Endothelial cell of umbilical vein (primary cell): ENCODE results near the gene FOXO1. TPM values are rescaled to one million over a fixed set of nuclear protein-coding genes. Genes with fewer than 3 reads are reported as not detected.
"Not testable (repeated sequence)": the region's sequence is repeated elsewhere in the genome, so short reads cannot be mapped to it uniquely, and the experiment has no call there.

ENCODE experiments used
- Bru-seq: library from RNA; stranded (reverse); fragments of 400-500 nt; gene quantifications from one replicate; lab custom pipeline; 2021; lab: Mats Ljungman, UMichigan
- BruChase-seq, 2 experiments: library from RNA; stranded (reverse); fragments of 400-500 nt; gene quantifications; one replicate each; lab custom pipeline; 2021; lab: Mats Ljungman, UMichigan
- BruUV-seq: library from RNA; stranded (reverse); fragments of 400-500 nt; replicated peaks from 2 replicates; lab custom pipeline; 2021; lab: Mats Ljungman, UMichigan
- CTCF ChIA-PET: fragments of 300-600, 350-600 bp; sonication (Branson Sonifier 250); formaldehyde crosslinking; loops from one replicate; lab custom pipeline; 2021; ENCODE audit warnings: antibody characterized with exemption, inconsistent platforms; lab: Charles Lee
- POLR2A ChIA-PET: fragments of 300-600, 350-600 bp; sonication (Branson Sonifier 250); formaldehyde crosslinking; loops from one replicate; lab custom pipeline; 2021; ENCODE audit warnings: antibody characterized with exemption, inconsistent platforms; lab: Charles Lee
- DNase-seq: peaks from one replicate; pipeline ENCODE4 v3.0.0-alpha.2; 2011; ENCODE audit warnings: low read depth, low spot score
- FAIRE-seq: peaks from 2 replicates; lab custom pipeline; 2011; peaks lifted over from hg19 to GRCh38; lab: Jason Lieb, UNC
- H2AFZ ChIP-seq: 2 replicates; pipeline ENCODE4 v1.6.0; 2012; ENCODE audit warnings: low read depth, low read length, control low read depth, inconsistent platforms
- H3K27ac ChIP-seq: 2 replicates; pipeline ENCODE4 v1.5.1; 2011; ENCODE audit warnings: low read depth, mild to moderate bottlenecking, control low read depth, low read length, moderate library complexity; ENCODE audit not compliant: insufficient read depth
- H3K27me3 ChIP-seq, 2 experiments: 2 replicates each; pipeline versions ENCODE4 v1.6.0 to v1.6.1; 2011; ENCODE audit warnings: low read length in 2 of 2, mixed read lengths in 1 of 2; ENCODE audit not compliant: control insufficient read depth in 2 of 2, insufficient read depth in 2 of 2
- H3K36me3 ChIP-seq, 2 experiments: 2 replicates in 1 of 2; 3 replicates in 1 of 2; pipeline ENCODE4 v1.5.1; 2011; ENCODE audit warnings: low read length in 2 of 2, mild to moderate bottlenecking in 1 of 2, moderate library complexity in 1 of 2; ENCODE audit not compliant: control insufficient read depth in 2 of 2, insufficient read depth in 2 of 2; ENCODE audit errors: extremely low read depth in 1 of 2
- H3K4me1 ChIP-seq: 3 replicates; pipeline ENCODE4 v1.5.1; 2011; ENCODE audit warnings: mild to moderate bottlenecking, low read length; ENCODE audit not compliant: control insufficient read depth, insufficient read depth; ENCODE audit errors: extremely low read depth
- H3K4me2 ChIP-seq: 2 replicates; pipeline ENCODE4 v1.6.1; 2011; ENCODE audit warnings: low read length, control low read depth, mixed read lengths; ENCODE audit not compliant: insufficient read depth
- H3K4me3 ChIP-seq, 3 experiments: fragments of 200-600 bp in 1 of 3; sonication (generic), shearing (Covaris generic) in 1 of 3; replicated peaks in 1 of 3; 2 replicates each; pipeline ENCODE4 v1.5.1; 2011 to 2016; ENCODE audit warnings: control low read depth in 3 of 3, low read length in 3 of 3, mild to moderate bottlenecking in 2 of 3, inconsistent platforms in 1 of 3, low read depth in 1 of 3, moderate library complexity in 1 of 3; ENCODE audit not compliant: insufficient read depth in 1 of 3
- H3K79me2 ChIP-seq: 2 replicates; pipeline ENCODE4 v1.6.0; 2012; ENCODE audit warnings: low read length, inconsistent platforms; ENCODE audit not compliant: control insufficient read depth, insufficient read depth
- H3K9ac ChIP-seq: replicated peaks from 2 replicates; pipeline ENCODE3; 2011; ENCODE audit warnings: low read length, control low read depth; ENCODE audit not compliant: insufficient read depth; ENCODE audit errors: extremely low read depth
- H3K9me1 ChIP-seq: replicated peaks from 3 replicates; pipeline ENCODE4 v1.6.0; 2011; ENCODE audit warnings: mild to moderate bottlenecking, low read length; ENCODE audit not compliant: control insufficient read depth, insufficient read depth; ENCODE audit errors: extremely low read depth
- H3K9me3 ChIP-seq: replicated peaks from 2 replicates; pipeline ENCODE4 v1.5.1; 2012; ENCODE audit warnings: low read length, inconsistent platforms; ENCODE audit not compliant: control insufficient read depth, insufficient read depth
- H4K20me1 ChIP-seq: replicated peaks from 2 replicates; pipeline ENCODE3; 2011; ENCODE audit warnings: mild to moderate bottlenecking, low read length; ENCODE audit not compliant: control insufficient read depth, insufficient read depth; ENCODE audit errors: extremely low read depth
- CTCF ChIP-seq, 2 donors: IDR thresholded peaks; 1 replicate in 1 of 2; 2 replicates in 1 of 2; pipeline ENCODE4 v1.5.1; 2011; ENCODE audit warnings: low read length in 2 of 2, mild to moderate bottlenecking in 2 of 2, moderate library complexity in 2 of 2, control low read depth in 1 of 2, inconsistent platforms in 1 of 2, low read depth in 1 of 2; ENCODE audit not compliant: insufficient read depth in 1 of 2; ENCODE audit errors: extremely low read depth in 1 of 2
- EZH2 ChIP-seq: IDR thresholded peaks from 2 replicates; pipeline ENCODE4 v1.6.1; 2012; ENCODE audit warnings: borderline replicate concordance, low read depth, mild to moderate bottlenecking, moderate library complexity, low read length, inconsistent platforms; ENCODE audit not compliant: severe bottlenecking
- FOS ChIP-seq: IDR thresholded peaks from 2 replicates; pipeline ENCODE4 v1.6.1; 2011; ENCODE audit warnings: mild to moderate bottlenecking, low read length, moderate library complexity, borderline replicate concordance; ENCODE audit not compliant: insufficient read depth
- GATA2 ChIP-seq: IDR thresholded peaks from 2 replicates; pipeline ENCODE4 v1.7.0; 2011; ENCODE audit warnings: low read depth, mild to moderate bottlenecking, moderate library complexity, mixed read lengths, low read length; ENCODE audit not compliant: insufficient read length, insufficient read depth
- JUN ChIP-seq: IDR thresholded peaks from 2 replicates; pipeline ENCODE4 v1.6.1; 2011; ENCODE audit warnings: borderline replicate concordance, low read depth; ENCODE audit not compliant: insufficient read length, insufficient read depth
- MAX ChIP-seq: IDR thresholded peaks from 2 replicates; pipeline ENCODE4 v1.6.1; 2011; ENCODE audit not compliant: insufficient read depth, insufficient read length
- MYC ChIP-seq: IDR thresholded peaks from one replicate; pipeline ENCODE4 v1.6.1; 2011; ENCODE audit warnings: mild to moderate bottlenecking, low read depth, low read length
- POLR2A ChIP-seq: IDR thresholded peaks from 2 replicates; pipeline ENCODE4 v1.6.1; 2012; ENCODE audit warnings: low read depth, mild to moderate bottlenecking, control low read depth, low read length
- POLR2AphosphoS5 ChIP-seq: IDR thresholded peaks from 2 replicates; pipeline ENCODE4 v1.6.1; 2012; ENCODE audit warnings: low read depth, mild to moderate bottlenecking, control low read depth, low read length, moderate library complexity; ENCODE audit not compliant: insufficient read depth
- dilution Hi-C: fragments of 300-500 bp; cut with MboI; formaldehyde crosslinking; loops from one replicate; pipeline ENCODE4 v1.15.0; 2019; ENCODE audit warnings: low sequenced_read_pairs; ENCODE audit not compliant: extremely low pct_ligation_motif_present
- intact Hi-C: fragments of 100-400 bp; cut with micrococcal nuclease; formaldehyde crosslinking; loops from one replicate; pipeline ENCODE4 v1.10.0; 2022
- long read RNA-seq: library from polyadenylated mRNA; stranded (forward); transcript quantifications from one replicate; pipeline ENCODE4 v2.0.0, GENCODE V29; 2021
- polyA minus RNA-seq, 3 experiments: library from RNA; depleted of rRNA, polyadenylated mRNA; stranded (reverse); fragments of >200 nt; gene quantifications; 1 replicate in 1 of 3; 2 replicates in 2 of 3; pipeline ENCODE4 v1.2.3, GENCODE V29; 2011
- polyA plus RNA-seq, 4 experiments: library from polyadenylated mRNA; depleted of rRNA in 3 of 4; stranded (reverse) in 3 of 4; unstranded in 1 of 4; fragments of >200 nt; gene quantifications; 2 replicates each; pipeline versions ENCODE4 v1.2.1 to v1.2.3, GENCODE V29; 2011 to 2012; ENCODE audit warnings: missing spikeins in 1 of 4
- total RNA-seq: library from RNA; stranded (reverse); gene quantifications from 2 replicates; pipeline ENCODE4 v1.2.3, GENCODE V29; 2021

Gene FOXO1
- 47.6 and 48.5 TPM in 2 replicates for total RNA-seq
- polyA plus RNA-seq: 44.7 and 46.6 TPM in 2 replicates
- polyA plus RNA-seq (2011; cell fraction: cytosol; rRNA removed): 26.5 and 27.1 TPM in 2 replicates
- 50.3 and 58.3 TPM in 2 replicates for polyA plus RNA-seq (2011; cell fraction: nucleus; rRNA removed)
- 28.4 and 38.6 TPM in 2 replicates for polyA plus RNA-seq (2012)
- 143 and 150 TPM in 2 replicates for polyA minus RNA-seq
- 3.6 TPM for polyA minus RNA-seq (2011; cell fraction: cytosol; rRNA and poly(A)+ RNA removed)
- 136 and 154 TPM in 2 replicates for polyA minus RNA-seq (2011; cell fraction: nucleus; rRNA and poly(A)+ RNA removed)
- percentile 99 among the genes with signal in this experiment for Bru-seq, nascent RNA
- BruChase-seq, experiment 1, labeled RNA remaining after a 6-hour chase: percentile 89 among the genes with signal in this experiment
- BruChase-seq, experiment 2, labeled RNA remaining after a 2-hour chase: percentile 95 among the genes with signal in this experiment
- long read RNA-seq, full-length matches to known transcripts: 44 of 73 reads
- long read RNA-seq, partial matches to known transcripts: 6 of 73 reads
- long read RNA-seq, other reads (novel, unspliced or antisense): 23 of 73 reads

GRCh38 chr13:40666045-40666932 lies at the start of gene FOXO1:
TSS of gene FOXO1 (minus strand) at chr13:40666641. CDS start at chr13:40666212, 429 bp downstream.
- peak within 1 kb of the TSS; percentile 55 for H2AFZ ChIP-seq
- DNase-seq (peak; percentile 79), FAIRE-seq (peak; percentile 57)
- intact Hi-C loops (loop anchor here (1.0 to 5.0 kb wide), 7 partner anchors 77 to 879 kb away; no protein-coding TSS in a partner anchor), dilution Hi-C loops (no loop called here)
- peak within 1 kb of the TSS; percentile 76 for H3K4me2 ChIP-seq
- H3K9me1 ChIP-seq: no peaks in the 10 kb centered on the region
- no peaks in the 10 kb centered on the region for H4K20me1 ChIP-seq
- H3K9me3 ChIP-seq: no peaks in the 10 kb centered on the region
- no peaks in the 10 kb centered on the region for H3K27me3 ChIP-seq
- peak within 1 kb of the TSS; percentile 81 for H3K27ac ChIP-seq
- H3K79me2 ChIP-seq: peaks cover 48% of the 10 kb centered on the region
- peak within 1 kb of the TSS; percentile 75 for H3K9ac ChIP-seq
- H3K36me3 ChIP-seq: no peaks in the 10 kb centered on the region
- TF ChIP-seq POLR2A (peak; percentile 97), EZH2 (no peak), MAX (no peak), MYC (no peak), FOS (no peak), CTCF (IDR thresholded peaks at IDR 0.05; ENCODE audit: extremely low read depth in 1 of 2, insufficient read depth in 1 of 2, low read depth in 1 of 2, low read length in 2 of 2) (no peak), POLR2AphosphoS5 (peak; percentile 98), JUN (no peak), GATA2 (no peak)
- peak within 1 kb of the TSS; percentile 67 to 95 (median 86) for H3K4me3 ChIP-seq
- CTCF ChIA-PET: interaction anchor here (1.0 to 1.2 kb wide), 2 partner anchors 11 to 107 kb away, joined by 3 read pairs; no protein-coding TSS in a partner anchor
- POLR2A ChIA-PET: interaction anchor here (1.0 kb wide), 1 partner anchor 15 kb away, joined by 3 read pairs; no protein-coding TSS in a partner anchor
- H3K4me1 ChIP-seq: peaks cover 24% of the 10 kb centered on the region
- TSS peak; percentile 3 for BruUV-seq

- H3K79me2 ChIP-seq, H3K27me3 ChIP-seq, CTCF ChIA-PET, H3K36me3 ChIP-seq, H3K9me3 ChIP-seq, H4K20me1 ChIP-seq, POLR2A ChIA-PET, intact Hi-C loops, H3K4me1 ChIP-seq, dilution Hi-C loops, FAIRE-seq, DNase-seq, H3K4me3 ChIP-seq, H2AFZ ChIP-seq, H3K27ac ChIP-seq, H3K9me1 ChIP-seq, BruUV-seq, H3K4me2 ChIP-seq, H3K9ac ChIP-seq: not testable (repeated sequence)
Observed at GRCh38 chr13:40714433-40714832, 48.0 kb upstream of the FOXO1 start.
